ENCODE measurements around the gene SAMD3.
"Not testable (repeated sequence)": the region's sequence is repeated elsewhere in the genome, so short reads cannot be mapped to it uniquely, and the experiment has no call there.

Gene SAMD3

DNA sequence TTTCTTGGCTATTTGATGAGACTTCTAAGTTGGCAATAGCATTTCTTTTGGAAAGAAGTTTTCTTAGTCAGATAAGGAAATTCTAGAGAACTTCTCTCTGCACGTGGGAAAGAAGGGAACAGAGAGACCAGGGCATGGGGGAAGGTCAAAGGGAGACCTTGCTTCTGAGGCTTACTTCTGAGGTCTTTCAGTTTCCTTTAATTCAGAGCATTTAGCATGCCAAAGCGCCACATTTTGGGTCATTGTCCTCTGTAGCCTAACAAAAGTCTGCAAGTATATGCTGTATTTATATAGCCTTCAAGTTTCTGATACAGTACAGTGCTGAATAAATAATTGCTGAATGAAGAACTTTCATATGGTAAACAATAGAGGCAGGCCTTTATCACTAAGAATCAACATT lies 95.6 kb downstream of the SAMD3 start:
- DNase-seq (ENCODE audit: low read depth), result no peak
- TF ChIP-seq CTCF (IDR thresholded peaks at IDR 0.05; ENCODE audit: low read length, missing control alignments), result no peak
- no peak overlapping the region for H3K4me3 ChIP-seq (replicated peaks; ENCODE audit: low read depth, low read length)

DNA sequence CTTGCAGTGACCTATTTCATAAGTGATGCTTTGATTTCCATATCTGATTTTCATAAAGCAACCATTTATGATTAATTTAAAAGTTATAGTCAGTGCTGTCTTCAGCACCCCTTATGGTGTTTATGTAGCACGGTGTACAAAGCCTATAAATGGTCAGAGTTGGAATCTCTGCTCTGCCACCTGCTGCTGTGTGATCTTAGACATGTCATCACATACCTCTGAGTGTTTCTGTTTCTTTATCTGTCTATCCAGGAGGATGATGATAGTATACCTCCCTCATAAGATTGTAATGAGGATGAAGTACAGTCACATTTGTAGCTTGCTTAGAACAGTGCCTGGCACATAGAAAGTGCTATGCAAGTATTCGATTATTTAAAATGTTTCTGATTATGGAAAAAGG lies 100.5 kb downstream of the SAMD3 start:
- TF ChIP-seq CTCF (IDR thresholded peaks at IDR 0.05; ENCODE audit: low read length, missing control alignments), result no peak
- DNase-seq (ENCODE audit: low read depth), result no peak
- H3K4me3 ChIP-seq (replicated peaks; ENCODE audit: low read depth, low read length), result no peak overlapping the region

- no peak overlapping the region for H3K4me3 ChIP-seq (replicated peaks; ENCODE audit: low read depth, low read length)
- no peak for TF ChIP-seq CTCF (IDR thresholded peaks at IDR 0.05; ENCODE audit: low read length, missing control alignments)
- no peak for DNase-seq (ENCODE audit: low read depth)
Observed at GRCh38 chr6:130120731-130121130, 102.0 kb downstream of the SAMD3 start.

- H3K4me3 ChIP-seq (replicated peaks; ENCODE audit: low read depth, low read length), result no peak overlapping the region
- no peak for DNase-seq (ENCODE audit: low read depth)
- no peak for TF ChIP-seq CTCF (IDR thresholded peaks at IDR 0.05; ENCODE audit: low read length, missing control alignments)
Observed at GRCh38 chr6:130119211-130119610, 103.5 kb downstream of the SAMD3 start.

DNA sequence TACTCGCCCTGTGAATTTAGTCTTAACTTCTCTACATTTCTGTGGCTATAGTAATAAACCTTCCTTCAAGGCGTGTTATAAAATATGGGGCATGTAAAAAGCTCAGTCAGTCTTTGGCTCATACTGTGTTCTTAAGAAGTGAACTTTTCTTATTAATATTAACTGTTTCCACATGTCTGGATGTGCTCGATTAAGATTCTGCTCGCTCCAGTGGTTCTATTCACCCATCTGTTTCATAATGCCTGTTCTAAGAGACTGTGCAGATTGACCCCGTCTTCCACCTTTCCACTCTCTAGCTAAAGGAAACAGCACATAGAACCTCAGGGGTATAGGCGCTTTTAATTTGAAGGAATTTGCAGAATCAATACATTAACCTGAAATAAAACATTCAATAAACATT lies 104.5 kb downstream of the SAMD3 start:
- DNase-seq (ENCODE audit: low read depth), result no peak
- no peak overlapping the region for H3K4me3 ChIP-seq (replicated peaks; ENCODE audit: low read depth, low read length)
- no peak for TF ChIP-seq CTCF (IDR thresholded peaks at IDR 0.05; ENCODE audit: low read length, missing control alignments)

GRCh38 chr6:130117187-130117701 lies 105.5 kb downstream of the SAMD3 start:
- not testable (repeated sequence) for H3K4me3 ChIP-seq (replicated peaks; ENCODE audit: low read depth, low read length); DNase-seq (ENCODE audit: low read depth)

- no peak for TF ChIP-seq CTCF (IDR thresholded peaks at IDR 0.05; ENCODE audit: low read length, missing control alignments)
- no peak overlapping the region for H3K4me3 ChIP-seq (replicated peaks; ENCODE audit: low read depth, low read length)
- no peak for DNase-seq (ENCODE audit: low read depth)
Observed at GRCh38 chr6:130116273-130116672, 106.5 kb downstream of the SAMD3 start.
